ENCODE measurements around the gene AKAP6.
"Not testable (repeated sequence)": the region's sequence is repeated elsewhere in the genome, so short reads cannot be mapped to it uniquely, and the experiment has no call there.

AKAP6 gene

DNA sequence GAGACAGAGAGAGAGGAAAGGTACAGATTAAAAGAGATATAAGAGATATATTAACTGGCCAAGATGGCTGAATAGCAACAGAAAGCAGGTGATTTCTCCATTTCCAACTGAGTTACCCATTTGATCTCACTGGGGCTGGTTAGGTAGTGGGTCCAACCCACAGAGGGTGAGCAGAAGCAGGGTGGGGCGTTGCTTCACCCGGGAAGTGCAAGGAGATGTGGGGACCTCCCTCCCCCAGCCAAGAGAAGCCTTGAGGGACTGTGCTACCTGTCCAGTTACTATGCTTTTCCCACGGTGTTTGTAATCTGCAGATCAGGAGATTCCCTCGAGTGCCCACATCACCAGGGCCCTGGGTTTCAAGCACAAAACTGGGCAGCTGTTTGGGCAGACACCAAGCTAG, 131.2 kb downstream of the AKAP6 start:
- Mint-ChIP-seq H3K27me3 (peaks cover 12% of the 10 kb centered on the region), H3K9me3 (peaks cover 33% of the 10 kb centered on the region), H3K36me3 (peaks cover 8% of the 10 kb centered on the region), H3K4me1 (no peaks in the 10 kb centered on the region), H3K27ac (no peak overlapping the region), H3K4me3 (no peak overlapping the region)

- H3K4me3 Mint-ChIP-seq, H3K36me3 Mint-ChIP-seq, H3K27ac Mint-ChIP-seq, H3K4me1 Mint-ChIP-seq: not testable (repeated sequence)
- Mint-ChIP-seq H3K27me3 (peaks cover 12% of the 10 kb centered on the region), H3K9me3 (peaks cover 33% of the 10 kb centered on the region)
These were observed 133.5 kb downstream of the AKAP6 start for GRCh38 chr14:32462553-32462952.

DNA sequence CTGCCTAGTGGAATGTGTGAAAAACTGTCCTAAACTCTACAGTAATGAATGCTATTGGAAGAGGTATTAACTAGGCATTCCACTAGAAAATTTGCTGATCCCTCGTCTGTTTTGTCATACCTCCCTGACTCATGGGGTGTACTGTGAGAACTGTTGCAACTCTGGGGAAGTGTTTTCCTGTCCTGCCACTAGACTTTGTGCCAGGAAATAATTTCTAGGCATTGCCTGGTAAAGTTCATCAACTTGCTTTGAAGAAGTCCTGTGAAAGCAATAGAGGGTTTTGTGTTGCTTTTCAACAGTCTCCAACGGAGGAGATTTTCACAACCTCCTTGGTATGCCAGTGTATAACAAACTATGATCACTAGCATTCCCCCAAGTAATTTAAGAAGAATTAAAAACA, 139.9 kb downstream of the AKAP6 start:
- Mint-ChIP-seq H3K36me3 (no peaks in the 10 kb centered on the region), H3K27me3 (peaks cover 1% of the 10 kb centered on the region), H3K27ac (no peak overlapping the region), H3K4me1 (no peaks in the 10 kb centered on the region), H3K9me3 (no peaks in the 10 kb centered on the region), H3K4me3 (no peak overlapping the region)

GRCh38 chr14:32469388-32470160, 140.5 kb downstream of the AKAP6 start:
- no peak overlapping the region for H3K27ac Mint-ChIP-seq
- no peaks in the 10 kb centered on the region for H3K36me3 Mint-ChIP-seq
- no peak overlapping the region for H3K4me3 Mint-ChIP-seq
- H3K27me3 Mint-ChIP-seq: no peaks in the 10 kb centered on the region
- H3K9me3 Mint-ChIP-seq: no peaks in the 10 kb centered on the region
- H3K4me1 Mint-ChIP-seq: no peaks in the 10 kb centered on the region

DNA sequence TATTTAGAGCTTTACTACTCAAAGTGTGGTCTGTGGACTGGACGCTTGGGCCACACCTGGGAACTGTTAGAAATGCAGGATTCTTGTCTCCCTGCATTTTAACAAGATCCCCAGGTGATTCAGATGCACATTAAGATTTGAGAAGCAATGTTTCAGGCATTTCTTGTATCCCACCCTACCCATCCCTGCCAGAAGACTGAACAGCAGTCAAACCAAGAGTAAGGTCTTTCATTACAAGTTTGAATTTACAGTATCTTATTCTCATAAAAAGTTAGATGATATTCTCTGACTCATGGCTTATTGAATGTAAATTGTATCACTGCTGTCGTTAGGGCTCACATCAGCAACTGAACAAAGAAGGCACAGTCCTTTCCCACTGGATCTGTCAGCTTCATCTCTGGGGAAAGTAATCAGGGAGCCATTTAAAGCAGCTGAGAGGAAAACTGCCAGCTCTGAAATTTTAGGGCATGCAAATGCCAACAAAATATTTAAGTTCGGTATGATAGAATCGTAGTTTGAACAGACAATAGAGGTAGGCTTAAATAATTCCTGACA, 141.1 kb downstream of the AKAP6 start:
- Mint-ChIP-seq H3K4me1 (no peaks in the 10 kb centered on the region), H3K36me3 (no peaks in the 10 kb centered on the region), H3K27ac (no peak overlapping the region), H3K9me3 (no peaks in the 10 kb centered on the region), H3K4me3 (no peak overlapping the region), H3K27me3 (no peaks in the 10 kb centered on the region)

DNA sequence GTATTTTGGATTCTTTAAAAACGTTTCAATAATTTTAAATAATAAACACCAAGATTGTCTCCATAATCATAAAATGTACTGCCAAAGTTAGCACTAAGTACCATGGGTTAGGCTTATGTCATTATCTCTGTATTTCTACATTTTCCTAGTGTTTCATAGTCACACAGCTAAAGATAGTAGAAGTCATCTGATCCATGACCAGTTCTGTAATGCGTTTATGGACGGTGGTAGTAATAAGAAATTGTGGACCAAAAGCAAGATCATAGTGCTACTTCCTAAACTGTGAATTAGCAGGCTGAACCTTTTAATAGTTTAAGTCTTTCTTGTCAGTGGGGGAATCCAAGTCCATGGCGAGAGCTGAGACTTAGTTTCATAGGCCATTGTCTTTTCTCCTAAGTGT, 142.1 kb downstream of the AKAP6 start:
- H3K36me3 Mint-ChIP-seq: no peaks in the 10 kb centered on the region
- H3K4me1 Mint-ChIP-seq: no peaks in the 10 kb centered on the region
- no peak overlapping the region for H3K27ac Mint-ChIP-seq
- H3K9me3 Mint-ChIP-seq: no peaks in the 10 kb centered on the region
- H3K27me3 Mint-ChIP-seq: no peaks in the 10 kb centered on the region
- no peak overlapping the region for H3K4me3 Mint-ChIP-seq

DNA sequence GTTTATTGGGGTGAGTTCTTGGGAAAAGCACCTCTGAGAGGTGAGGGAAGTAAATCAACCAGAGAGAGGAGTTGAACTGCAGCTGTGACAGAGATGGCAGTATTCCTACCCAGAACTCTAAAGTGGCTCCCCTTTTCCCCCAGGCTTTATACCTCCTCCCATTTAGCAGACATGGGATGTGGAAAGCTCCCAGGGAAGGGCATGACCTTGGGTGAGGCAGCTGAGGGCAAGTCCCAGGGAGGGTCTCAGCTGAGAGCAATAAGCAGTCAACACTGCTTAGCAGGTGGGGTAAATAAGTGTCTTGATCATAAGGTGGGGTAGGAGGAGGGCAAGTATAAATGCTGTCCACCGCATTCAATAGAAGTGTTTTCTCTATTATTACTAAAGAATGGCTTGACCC, 143.0 kb downstream of the AKAP6 start:
- H3K36me3 Mint-ChIP-seq: no peaks in the 10 kb centered on the region
- H3K27me3 Mint-ChIP-seq: no peaks in the 10 kb centered on the region
- H3K4me1 Mint-ChIP-seq: no peaks in the 10 kb centered on the region
- no peaks in the 10 kb centered on the region for H3K9me3 Mint-ChIP-seq
- H3K4me3 Mint-ChIP-seq: no peak overlapping the region
- no peak overlapping the region for H3K27ac Mint-ChIP-seq

- H3K4me1 Mint-ChIP-seq: no peaks in the 10 kb centered on the region
- no peaks in the 10 kb centered on the region for H3K9me3 Mint-ChIP-seq
- no peak overlapping the region for H3K27ac Mint-ChIP-seq
These were observed 143.7 kb downstream of the AKAP6 start for GRCh38 chr14:32472512-32473463.

DNA sequence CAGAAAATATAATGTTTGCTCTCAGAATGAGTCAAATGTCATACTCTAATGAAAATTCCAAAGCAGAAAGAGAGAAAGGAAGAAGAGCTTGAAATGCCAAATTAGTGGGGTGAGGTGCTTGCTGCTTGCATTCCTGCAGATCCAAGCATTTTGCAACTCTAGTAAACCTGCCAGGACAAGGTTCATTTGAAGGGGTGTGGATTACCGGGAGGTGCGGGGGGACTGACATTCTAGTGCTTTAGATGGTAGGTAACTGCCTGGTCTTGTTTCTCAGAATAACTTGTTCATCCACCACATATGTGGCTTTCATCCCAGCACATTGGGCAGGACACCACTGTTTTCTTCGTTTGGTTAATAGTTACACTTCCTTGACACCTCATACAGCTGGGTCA, 144.4 kb downstream of the AKAP6 start:
- H3K27me3 Mint-ChIP-seq: no peaks in the 10 kb centered on the region
- no peak overlapping the region for H3K4me3 Mint-ChIP-seq
- no peaks in the 10 kb centered on the region for H3K9me3 Mint-ChIP-seq
- H3K4me1 Mint-ChIP-seq: no peaks in the 10 kb centered on the region
- no peaks in the 10 kb centered on the region for H3K36me3 Mint-ChIP-seq
- no peak overlapping the region for H3K27ac Mint-ChIP-seq

More at GRCh38 chr14:32472512-32473463, 143.7 kb downstream of the AKAP6 start:
- no peaks in the 10 kb centered on the region for H3K27me3 Mint-ChIP-seq
- H3K4me3 Mint-ChIP-seq: no peak overlapping the region
- no peaks in the 10 kb centered on the region for H3K36me3 Mint-ChIP-seq

GRCh38 chr14:32474478-32475195, 145.5 kb downstream of the AKAP6 start:
- H3K4me3 Mint-ChIP-seq: no peak overlapping the region
- no peaks in the 10 kb centered on the region for H3K4me1 Mint-ChIP-seq
- no peaks in the 10 kb centered on the region for H3K27me3 Mint-ChIP-seq
- H3K27ac Mint-ChIP-seq: no peak overlapping the region
- no peaks in the 10 kb centered on the region for H3K9me3 Mint-ChIP-seq
- no peaks in the 10 kb centered on the region for H3K36me3 Mint-ChIP-seq

- H3K4me3 Mint-ChIP-seq: no peak overlapping the region
- no peaks in the 10 kb centered on the region for H3K9me3 Mint-ChIP-seq
- no peaks in the 10 kb centered on the region for H3K4me1 Mint-ChIP-seq
- no peaks in the 10 kb centered on the region for H3K36me3 Mint-ChIP-seq
- H3K27me3 Mint-ChIP-seq: no peaks in the 10 kb centered on the region
- no peak overlapping the region for H3K27ac Mint-ChIP-seq
These were observed 147.4 kb downstream of the AKAP6 start for GRCh38 chr14:32476532-32476931.

DNA sequence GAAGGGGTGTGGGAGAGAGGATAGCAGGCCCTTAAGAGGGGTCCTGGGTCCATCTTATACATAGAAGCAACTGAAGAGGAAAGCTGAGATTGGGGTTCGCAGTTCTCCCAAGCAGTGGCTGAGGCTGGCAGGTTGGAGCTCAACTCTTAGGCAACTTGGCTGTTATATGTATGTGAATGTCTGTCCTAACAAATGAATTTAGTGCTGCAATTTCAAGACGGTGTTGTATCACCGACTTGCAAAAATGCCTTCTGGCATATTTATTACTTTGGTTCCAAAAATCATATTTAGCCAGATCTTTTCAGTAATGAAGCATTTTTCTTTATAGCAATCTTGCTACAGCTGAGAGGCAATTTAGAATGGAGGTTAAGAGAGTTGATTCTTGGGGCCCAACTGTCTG, 148.3 kb downstream of the AKAP6 start:
- Mint-ChIP-seq H3K27ac (no peak overlapping the region), H3K9me3 (no peaks in the 10 kb centered on the region), H3K27me3 (no peaks in the 10 kb centered on the region), H3K36me3 (no peaks in the 10 kb centered on the region), H3K4me1 (no peaks in the 10 kb centered on the region), H3K4me3 (no peak overlapping the region)

GRCh38 chr14:32478050-32478449, 149.0 kb downstream of the AKAP6 start:
- Mint-ChIP-seq H3K27ac (no peak overlapping the region), H3K4me1 (no peaks in the 10 kb centered on the region), H3K4me3 (no peak overlapping the region), H3K36me3 (no peaks in the 10 kb centered on the region), H3K9me3 (no peaks in the 10 kb centered on the region), H3K27me3 (no peaks in the 10 kb centered on the region)

DNA sequence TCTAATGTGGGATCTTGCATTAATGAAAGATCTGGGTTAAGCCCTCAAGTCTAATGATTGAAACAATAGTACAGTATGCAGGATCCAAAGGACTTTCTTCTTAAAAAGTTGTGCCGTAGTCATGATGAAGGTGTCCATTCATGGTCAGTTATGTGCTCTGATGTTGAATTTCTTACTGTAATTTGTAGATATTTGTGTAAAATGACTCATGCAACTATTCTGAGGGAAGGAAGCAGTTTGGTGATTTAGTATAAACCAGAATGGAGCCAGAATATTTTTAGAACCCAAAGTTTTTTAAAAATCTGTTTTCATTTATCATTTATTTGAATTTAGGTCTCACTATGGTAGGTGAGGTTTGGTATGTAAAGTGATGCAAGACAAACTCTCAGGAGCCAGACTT, 151.2 kb downstream of the AKAP6 start:
- Mint-ChIP-seq H3K36me3 (no peaks in the 10 kb centered on the region), H3K4me1 (no peaks in the 10 kb centered on the region)

GRCh38 chr14:32481707-32482106, 152.6 kb downstream of the AKAP6 start:
- Mint-ChIP-seq H3K4me3 (no peak overlapping the region), H3K27ac (no peak overlapping the region), H3K36me3 (no peaks in the 10 kb centered on the region), H3K4me1 (no peaks in the 10 kb centered on the region), H3K27me3 (no peaks in the 10 kb centered on the region), H3K9me3 (no peaks in the 10 kb centered on the region)

More for the DNA sequence above, 151.2 kb downstream of the AKAP6 start:
- H3K27me3 Mint-ChIP-seq: no peaks in the 10 kb centered on the region
- H3K9me3 Mint-ChIP-seq: no peaks in the 10 kb centered on the region
- no peak overlapping the region for H3K4me3 Mint-ChIP-seq
- no peak overlapping the region for H3K27ac Mint-ChIP-seq

All from activated naive CD4-positive, alpha-beta T cell treated with anti-CD3 and anti-CD28 coated beads, Interleukin-2, amount 50 U/mL, for 24 hours (primary cell).